NCI-H2196 (cell line): ENCODE measurements around the gene SELENOW.
"Not testable (repeated sequence)": the region's sequence is repeated elsewhere in the genome, so short reads cannot be mapped to it uniquely, and the experiment has no call there.

ENCODE experiments used
- DNase-seq: peaks from one replicate; lab custom pipeline; 2025; ENCODE audit not compliant: unreplicated experiment; lab: John Stamatoyannopoulos, UW

Gene SELENOW

GRCh38 chr19:47778049-47778953 is at the start of gene SELENOW:
SELENOW (plus strand) TSS chr19:47778703; CDS start chr19:47778786, 83 bp downstream.
- peak; percentile 86 for DNase-seq

DNA sequence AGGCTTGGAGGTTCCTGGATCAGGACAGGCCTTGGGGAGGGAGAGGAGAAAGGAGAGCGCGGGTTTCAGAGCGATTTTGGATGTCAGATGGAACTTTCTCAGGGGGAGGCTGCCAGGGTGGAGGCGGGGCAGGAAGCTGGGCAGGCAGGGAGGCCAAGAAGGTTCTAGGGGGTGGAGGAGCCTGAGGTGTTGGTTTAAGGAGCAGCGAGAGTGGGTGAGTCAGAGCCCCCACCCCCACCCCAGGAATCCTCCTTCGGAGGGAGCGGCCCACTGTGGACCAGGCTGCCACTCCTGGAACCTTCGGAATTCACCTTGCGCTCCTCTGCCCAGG is 49.1 kb upstream of the SELENOW start:
- no peak for DNase-seq

DNA sequence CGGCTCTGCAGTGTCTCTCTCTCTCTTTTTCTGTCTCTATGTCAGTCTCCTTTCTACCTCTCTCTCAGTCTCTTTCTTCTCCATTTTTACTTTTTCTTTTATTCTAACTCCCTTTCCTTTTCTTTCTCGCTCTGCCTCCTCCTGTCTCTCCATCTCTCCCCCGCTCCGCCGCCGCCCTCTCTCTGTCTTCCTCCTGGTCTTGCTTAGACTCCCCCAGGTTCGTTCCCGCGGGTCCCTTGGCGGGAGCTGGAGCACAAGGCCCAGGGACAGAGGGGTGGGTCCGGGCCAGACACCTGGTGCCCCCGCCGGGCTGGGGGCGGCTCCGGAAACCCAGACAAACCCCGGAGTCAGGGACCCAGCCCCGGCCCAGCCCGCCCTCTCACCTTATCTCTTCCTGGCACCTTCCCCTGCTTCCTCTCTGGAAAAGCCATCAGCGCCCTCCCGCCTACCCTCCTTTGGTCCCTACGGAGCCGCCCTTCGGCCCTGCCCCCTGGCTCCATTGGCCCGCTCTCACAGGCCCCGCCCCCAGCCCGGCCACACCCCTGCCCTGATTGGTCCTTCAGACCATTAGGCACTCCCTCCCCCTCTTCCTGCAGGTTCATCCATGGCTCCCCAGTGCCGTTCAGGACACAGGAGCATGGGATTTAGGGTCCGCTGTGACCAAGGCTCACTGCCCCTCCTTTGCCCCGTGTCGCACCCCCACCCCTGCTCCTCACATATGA is 48.5 kb upstream of the SELENOW start:
- DNase-seq = peak; percentile 15

DNA sequence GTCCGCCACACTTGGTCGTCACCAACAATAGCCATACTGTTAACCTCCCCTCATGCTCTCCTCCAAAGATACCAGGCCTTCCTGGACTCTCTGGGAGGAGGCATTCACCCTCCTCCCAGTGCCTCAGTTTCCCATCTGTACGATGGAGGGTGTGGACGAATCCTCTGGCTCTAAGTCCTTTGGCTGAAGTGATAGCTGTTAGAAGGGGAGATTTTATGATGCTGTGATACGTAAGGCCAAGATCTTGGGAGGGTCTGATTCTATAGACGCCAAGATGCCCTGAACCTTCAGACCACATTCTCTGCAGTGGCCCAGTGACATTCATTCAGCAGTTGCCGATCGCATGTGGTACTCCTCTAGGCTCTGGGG is 48.0 kb upstream of the SELENOW start:
- no peak for DNase-seq

DNA sequence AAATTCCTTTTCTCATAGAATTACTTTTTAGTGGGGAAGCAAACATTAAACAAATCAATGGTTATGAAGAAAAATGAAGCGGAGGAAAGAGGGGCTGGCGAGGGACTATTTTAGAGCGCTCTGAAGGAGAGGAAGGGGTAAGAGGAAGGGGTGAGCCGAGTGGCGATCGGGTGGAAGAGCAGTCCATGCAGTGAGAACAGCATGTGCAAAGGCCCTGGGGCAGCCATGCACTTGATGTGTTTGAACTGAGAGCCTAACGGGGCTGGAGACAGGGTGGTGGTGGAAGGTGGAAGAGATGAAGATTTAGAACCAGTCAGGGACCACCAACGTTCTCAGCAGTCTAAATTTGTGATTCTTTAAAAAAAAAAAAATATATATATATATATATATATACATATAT is 47.6 kb upstream of the SELENOW start:
- DNase-seq = no peak

- no peak for DNase-seq
Measured at GRCh38 chr19:47735131-47735530, 43.4 kb upstream of the SELENOW start.

- no peak for DNase-seq
Measured at GRCh38 chr19:47740866-47741519, 37.5 kb upstream of the SELENOW start.

- DNase-seq = no peak
Measured at GRCh38 chr19:47741544-47742140, 36.9 kb upstream of the SELENOW start.

DNA sequence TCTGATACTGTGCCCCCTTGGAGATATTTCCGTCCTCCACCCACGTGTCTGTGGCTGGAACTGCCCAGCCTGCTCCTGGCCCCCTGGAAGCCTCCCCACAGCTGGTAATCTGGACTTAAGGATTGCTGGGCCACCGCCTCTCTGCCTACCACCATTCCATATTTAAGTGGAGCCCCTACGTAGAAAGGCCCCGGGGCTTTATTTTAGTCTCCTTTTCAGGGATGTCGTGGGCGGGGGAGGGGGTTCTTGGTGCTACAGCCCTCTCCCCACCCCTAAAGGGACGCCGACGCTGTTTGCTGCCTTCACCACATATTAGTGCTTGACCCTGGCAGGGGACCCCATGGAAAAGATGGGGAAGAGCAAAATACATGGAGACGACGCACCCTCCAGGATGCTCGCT is 35.9 kb upstream of the SELENOW start:
- no peak for DNase-seq

DNA sequence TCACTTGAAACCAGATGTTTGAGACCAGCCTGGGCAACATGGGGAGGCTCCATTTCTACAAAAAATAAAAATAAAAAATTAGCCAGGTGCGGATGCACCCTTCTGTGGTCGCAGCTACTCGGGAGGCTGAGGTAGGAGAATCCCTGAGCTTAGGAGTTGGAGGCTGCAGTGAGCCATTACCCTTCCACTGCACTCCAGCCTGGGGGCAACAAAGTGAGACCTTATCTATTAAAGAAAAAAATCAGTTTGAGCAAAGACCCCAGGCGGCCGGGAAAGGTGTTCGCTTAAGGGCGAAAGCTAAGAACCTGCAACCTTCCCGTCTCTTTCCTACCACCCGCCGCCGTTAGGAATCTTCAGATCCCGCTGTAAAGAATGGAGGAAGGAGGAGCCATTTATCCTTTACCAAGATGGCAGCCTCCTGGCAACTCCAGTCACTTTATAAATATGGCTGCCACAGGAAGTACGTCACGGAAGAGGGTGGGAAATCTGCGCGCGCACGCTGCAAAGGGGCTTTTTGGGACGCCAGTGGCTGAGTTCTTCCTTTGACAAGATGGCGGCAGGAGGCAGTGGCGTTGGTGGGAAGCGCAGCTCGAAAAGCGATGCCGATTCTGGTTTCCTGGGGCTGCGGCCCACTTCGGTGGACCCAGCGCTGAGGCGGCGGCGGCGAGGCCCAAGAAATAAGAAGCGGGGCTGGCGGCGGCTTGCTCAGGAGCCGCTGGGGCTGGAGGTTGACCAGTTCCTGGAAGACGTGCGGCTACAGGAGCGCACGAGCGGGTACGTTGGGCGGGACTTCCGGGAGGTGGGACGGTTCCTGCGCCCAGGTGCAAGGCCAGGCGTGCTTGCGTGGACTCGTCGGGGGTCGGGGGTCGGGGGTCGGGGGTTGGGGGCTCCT is 33.2 kb upstream of the SELENOW start, which contains the start of gene NOP53:
NOP53 (plus strand) TSS at position 537 of the 892 bp plus-strand sequence; CDS start at position 551, 14 bp downstream.
- DNase-seq = peak; percentile 95

DNA sequence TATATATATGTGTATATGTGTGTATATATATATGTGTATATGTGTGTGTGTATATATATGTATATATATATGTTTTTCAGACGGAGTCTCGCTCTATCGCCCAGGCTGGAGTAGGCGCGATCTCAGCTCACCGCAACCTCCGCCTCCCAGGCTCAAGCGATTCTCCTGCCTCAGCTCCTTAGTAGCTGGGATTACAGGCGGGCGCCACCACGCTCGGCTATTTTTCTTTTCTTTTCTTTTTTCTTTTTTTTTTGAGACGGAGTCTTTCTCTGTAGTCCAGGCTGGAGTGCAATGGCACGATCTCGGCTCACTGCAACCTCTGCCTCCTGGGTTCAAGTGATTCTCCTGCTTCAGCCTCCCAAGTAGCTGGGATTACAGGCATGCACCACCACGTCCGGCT is 32.4 kb upstream of the SELENOW start:
- DNase-seq = not testable (repeated sequence)

DNA sequence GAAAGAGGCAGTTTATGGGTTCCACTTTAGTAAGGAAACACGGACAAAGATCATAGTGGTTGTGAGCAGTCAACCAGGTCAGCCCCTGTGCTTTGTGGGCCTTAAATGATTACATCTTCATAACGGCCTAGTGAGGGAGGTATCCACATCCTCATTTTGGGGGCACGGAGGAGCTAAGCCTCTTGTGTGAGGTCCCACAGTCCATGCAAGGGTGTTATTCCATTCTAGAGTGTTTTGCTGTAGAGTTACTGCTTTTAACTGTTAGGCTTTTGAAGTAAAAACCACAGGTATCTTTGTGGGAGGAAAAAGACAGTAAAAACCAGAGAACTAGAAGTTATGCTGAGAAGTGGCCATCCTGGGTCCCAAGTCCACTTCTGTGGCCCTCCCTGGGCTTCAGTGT is 29.2 kb upstream of the SELENOW start:
- DNase-seq = no peak

DNA sequence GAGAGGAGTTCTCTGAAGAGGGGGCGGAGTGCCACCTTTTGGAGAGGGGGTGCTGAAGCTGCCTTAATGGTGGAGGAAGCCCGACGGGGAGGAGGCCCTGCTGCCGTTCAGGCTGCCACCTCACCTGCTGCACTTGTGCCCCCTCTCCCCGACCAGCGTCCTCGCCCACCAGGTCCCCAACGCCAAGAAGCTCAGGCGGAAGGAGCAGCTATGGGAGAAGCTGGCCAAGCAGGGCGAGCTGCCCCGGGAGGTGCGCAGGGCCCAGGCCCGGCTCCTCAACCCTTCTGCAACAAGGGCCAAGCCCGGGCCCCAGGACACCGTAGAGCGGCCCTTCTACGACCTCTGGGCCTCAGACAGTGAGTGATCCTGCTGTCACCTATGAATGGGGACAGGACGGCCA is 27.8 kb upstream of the SELENOW start:
- DNase-seq = no peak

GRCh38 chr19:47752440-47753211 is 25.9 kb upstream of the SELENOW start:
- DNase-seq = no peak

DNA sequence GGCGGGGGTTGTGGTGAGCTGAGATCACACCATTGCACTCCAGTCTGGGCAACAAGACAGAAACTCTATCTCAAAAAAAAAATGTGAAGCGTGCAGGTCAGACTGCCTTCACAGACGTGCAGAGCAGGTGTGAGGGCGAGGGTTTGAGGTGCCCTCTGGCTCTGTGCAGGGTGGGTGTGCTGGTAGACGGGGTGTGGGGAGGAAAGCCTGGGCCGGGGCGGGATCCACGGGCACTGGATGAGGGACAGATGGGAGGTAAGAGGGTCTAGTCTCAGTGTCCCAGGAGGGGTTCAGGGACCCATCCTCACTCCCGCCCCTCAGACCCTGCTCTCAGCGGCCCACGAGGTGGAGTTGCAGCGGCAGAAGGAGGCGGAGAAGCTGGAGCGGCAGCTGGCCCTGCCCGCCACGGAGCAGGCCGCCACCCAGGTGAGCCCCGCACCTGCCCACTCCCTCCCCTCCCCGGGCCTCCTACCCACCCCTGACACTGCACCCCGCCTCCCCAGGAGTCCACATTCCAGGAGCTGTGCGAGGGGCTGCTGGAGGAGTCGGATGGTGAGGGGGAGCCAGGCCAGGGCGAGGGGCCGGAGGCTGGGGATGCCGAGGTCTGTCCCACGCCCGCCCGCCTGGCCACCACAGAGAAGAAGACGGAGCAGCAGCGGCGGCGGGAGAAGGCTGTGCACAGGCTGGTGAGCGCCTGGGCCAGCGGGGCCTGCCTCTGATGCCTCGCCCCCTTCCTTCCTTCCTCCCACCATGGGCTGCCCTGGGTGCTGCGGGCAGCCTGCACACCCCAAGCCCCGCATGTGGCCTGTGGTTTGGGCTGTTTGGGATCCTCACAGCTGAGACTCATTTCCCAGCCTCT is 24.1 kb upstream of the SELENOW start:
- DNase-seq = no peak

DNA sequence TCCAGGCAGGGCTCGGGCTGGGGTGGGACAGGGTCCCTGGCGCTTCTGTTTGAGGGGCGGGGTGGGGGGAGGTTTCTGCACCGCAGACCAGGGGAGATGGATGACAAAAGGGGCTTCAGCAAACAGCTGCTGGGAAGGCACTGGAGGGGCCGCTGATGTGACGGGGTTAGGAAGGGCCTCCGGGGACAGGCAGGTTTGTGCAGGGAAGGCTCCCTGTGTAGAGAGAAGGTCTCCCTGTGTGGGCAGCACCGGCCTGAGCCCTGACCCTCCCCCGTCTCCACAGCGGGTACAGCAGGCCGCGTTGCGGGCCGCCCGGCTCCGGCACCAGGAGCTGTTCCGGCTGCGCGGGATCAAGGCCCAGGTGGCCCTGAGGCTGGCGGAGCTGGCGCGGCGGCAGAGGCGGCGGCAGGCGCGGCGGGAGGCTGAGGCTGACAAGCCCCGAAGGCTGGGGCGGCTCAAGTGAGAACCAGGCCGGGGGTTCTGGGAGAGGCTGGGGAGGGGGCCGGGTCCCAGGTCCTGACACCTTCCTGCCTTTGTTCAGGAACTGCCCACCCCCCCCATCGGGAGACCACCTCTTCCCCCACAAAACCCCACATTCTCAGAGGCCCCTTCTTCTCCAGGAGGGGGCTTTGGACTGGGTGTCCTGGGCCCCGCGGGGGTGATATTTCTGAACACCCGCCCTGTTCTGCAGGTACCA is 23.3 kb upstream of the SELENOW start:
- no peak for DNase-seq

DNA sequence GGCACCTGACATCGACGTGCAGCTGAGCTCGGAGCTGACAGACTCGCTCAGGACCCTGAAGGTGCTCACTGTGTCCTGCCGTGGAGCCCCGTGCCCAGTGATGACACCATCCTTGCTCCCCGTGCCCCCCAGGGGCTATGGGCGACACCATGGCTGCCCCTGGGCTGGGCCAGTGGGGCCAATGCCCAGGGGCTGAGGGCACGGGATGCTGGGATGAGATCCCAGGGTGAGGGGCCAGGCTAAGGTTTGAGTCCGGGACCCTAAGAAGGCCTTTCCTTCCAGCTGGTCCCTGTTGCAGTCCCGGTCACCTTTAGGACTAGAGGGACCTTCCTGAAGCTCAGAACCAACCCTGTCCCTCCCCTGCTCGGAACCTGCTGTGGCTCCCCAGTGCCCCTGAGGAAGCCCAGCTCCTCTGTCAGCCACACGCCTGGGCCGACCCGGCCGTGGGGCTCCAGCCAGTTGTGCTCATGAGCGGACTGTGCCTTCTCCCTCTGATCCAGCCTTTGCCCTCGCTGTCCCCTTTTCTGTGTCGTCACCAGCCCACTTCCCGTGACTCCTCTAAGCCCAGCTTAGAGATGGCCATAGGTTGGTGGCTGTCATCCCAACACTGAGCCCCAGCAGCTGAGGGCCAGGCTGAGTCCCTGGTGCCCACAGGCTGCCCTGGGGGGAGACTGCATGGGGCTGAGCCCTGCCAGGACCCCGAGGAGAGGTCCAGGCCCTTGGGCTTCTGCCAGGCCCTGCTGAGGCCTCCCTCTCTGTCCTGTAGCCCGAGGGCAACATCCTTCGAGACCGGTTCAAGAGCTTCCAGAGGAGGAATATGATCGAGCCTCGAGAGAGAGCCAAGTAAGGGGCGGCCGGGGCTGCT is 22.5 kb upstream of the SELENOW start:
- DNase-seq = no peak
